ENCODE measurements around the gene EXT2. TPM values are rescaled to one million over a fixed set of nuclear protein-coding genes. Genes with fewer than 3 reads are reported as not detected.

Gene EXT2
- total and polyA plus RNA-seq, 2 experiments from 2014 or later = 15.9 to 48.6 TPM

- no peak overlapping the region for H3K4me3 ChIP-seq
- no peaks in the 10 kb centered on the region for H3K36me3 ChIP-seq (ENCODE audit: insufficient read depth)
- DNase-seq (ENCODE audit: low spot score) = no peak
- no peaks in the 10 kb centered on the region; the same call in 2 of the 3 replicates for H3K36me3 Mint-ChIP-seq (ENCODE audit: low read depth)
- H3K9me3 Mint-ChIP-seq = no peaks in the 10 kb centered on the region
- no peak overlapping the region for H3K4me3 Mint-ChIP-seq
- no peak overlapping the region for H3K27ac ChIP-seq (ENCODE audit: low read depth)
- H3K9me2 ChIP-seq (ENCODE audit: insufficient read depth) = no peaks in the 10 kb centered on the region
- peaks cover 6% of the 10 kb centered on the region for H3K27me3 Mint-ChIP-seq (ENCODE audit: insufficient read depth, low read depth, poor library complexity)
- no peaks in the 10 kb centered on the region for H3K79me2 ChIP-seq (replicated peaks; ENCODE audit: insufficient read depth)
- H3F3A ChIP-seq (replicated peaks; ENCODE audit: low read depth) = no peaks in the 10 kb centered on the region
- TF ChIP-seq ZNF462 (CRISPR knock-in tag; IDR thresholded peaks at IDR 0.05) (no peak), EZH2 (IDR thresholded peaks at IDR 0.05; ENCODE audit: low read depth, unreplicated experiment) (no peak), CREB1 (CRISPR knock-in tag; IDR thresholded peaks at IDR 0.05; ENCODE audit: low read depth) (no peak), STAT1 (IDR thresholded peaks at IDR 0.05; ENCODE audit: unreplicated experiment) (no peak), NANOG (IDR thresholded peaks at IDR 0.05; ENCODE audit: borderline replicate concordance) (no peak), ZNF331 (CRISPR knock-in tag; IDR thresholded peaks at IDR 0.05; ENCODE audit: low read depth) (no peak), JUNB (IDR thresholded peaks at IDR 0.05; ENCODE audit: unreplicated experiment) (no peak), POLR2AphosphoS5 (IDR thresholded peaks at IDR 0.05; ENCODE audit: low read depth) (no peak), EZH2phosphoT487 (IDR thresholded peaks at IDR 0.05; ENCODE audit: unreplicated experiment) (no peak), CTCF (conservative IDR thresholded peaks at IDR 0.05; ENCODE audit: low read depth in 2 of 2) (no peak), ETS1 (IDR thresholded peaks at IDR 0.05) (no peak), ZNF114 (CRISPR knock-in tag; IDR thresholded peaks at IDR 0.05) (no peak), REST (IDR thresholded peaks at IDR 0.05; ENCODE audit: unreplicated experiment) (no peak)
- H3K27ac Mint-ChIP-seq = no peak overlapping the region
- no peak for ATAC-seq
- no peaks in the 10 kb centered on the region for H3K4me1 ChIP-seq (ENCODE audit: insufficient read depth)
- no peaks in the 10 kb centered on the region; the same call in 1 of the 3 replicates for H3K4me1 Mint-ChIP-seq
- no peaks in the 10 kb centered on the region for H3K27me3 ChIP-seq (ENCODE audit: insufficient read depth)
- H2AFZ ChIP-seq = no peak overlapping the region
- H3K4me2 ChIP-seq = no peak overlapping the region
- no peaks in the 10 kb centered on the region for H4K20me1 ChIP-seq (replicated peaks; ENCODE audit: insufficient read depth)
These were observed 166.5 kb downstream of the EXT2 start for GRCh38 chr11:44261800-44262591.
